PFSK-1 (cell line): ENCODE data around the gene FBLN1.

Experiments used
- FOXP2 ChIP-seq: optimal IDR thresholded peaks from 2 replicates; pipeline ENCODE3; 2011; ENCODE audit warnings: borderline replicate concordance, control low read depth, inconsistent platforms; ENCODE audit not compliant: insufficient read depth; ENCODE audit errors: extremely low read length, extremely low read depth
- POLR2AphosphoS5 ChIP-seq: IDR thresholded peaks from 2 replicates; pipeline ENCODE4 v1.6.1; 2012; ENCODE audit warnings: low read depth, mild to moderate bottlenecking, control low read depth, low read length, moderate library complexity
- SIN3A ChIP-seq: IDR thresholded peaks from 2 replicates; pipeline ENCODE4 v1.6.1; 2012; ENCODE audit warnings: mild to moderate bottlenecking, low read length, moderate library complexity, borderline replicate concordance; ENCODE audit not compliant: insufficient read depth
- TAF1 ChIP-seq: IDR thresholded peaks from 2 replicates; pipeline ENCODE4 v1.6.1; 2012; ENCODE audit warnings: low read length, control low read depth, borderline replicate concordance; ENCODE audit not compliant: insufficient read depth
- TF ChIP-seq, protein P1 (sequence below), 2 experiments: IDR thresholded peaks; 2 replicates each; pipeline versions ENCODE4 v1.6.1 to v1.8.0; 2011 to 2012; ENCODE audit warnings: low read depth in 2 of 2, low read length in 2 of 2, control low read depth in 1 of 2, inconsistent platforms in 1 of 2, mild to moderate bottlenecking in 1 of 2, moderate library complexity in 1 of 2; ENCODE audit not compliant: insufficient read depth in 1 of 2

FBLN1 gene

GRCh38 chr22:45534339-45535192 is 31.9 kb downstream of the FBLN1 start:
- TF ChIP-seq TAF1 (no peak), SIN3A (no peak), FOXP2 (no peak), POLR2AphosphoS5 (no peak)
- TF ChIP-seq, protein P1, sequence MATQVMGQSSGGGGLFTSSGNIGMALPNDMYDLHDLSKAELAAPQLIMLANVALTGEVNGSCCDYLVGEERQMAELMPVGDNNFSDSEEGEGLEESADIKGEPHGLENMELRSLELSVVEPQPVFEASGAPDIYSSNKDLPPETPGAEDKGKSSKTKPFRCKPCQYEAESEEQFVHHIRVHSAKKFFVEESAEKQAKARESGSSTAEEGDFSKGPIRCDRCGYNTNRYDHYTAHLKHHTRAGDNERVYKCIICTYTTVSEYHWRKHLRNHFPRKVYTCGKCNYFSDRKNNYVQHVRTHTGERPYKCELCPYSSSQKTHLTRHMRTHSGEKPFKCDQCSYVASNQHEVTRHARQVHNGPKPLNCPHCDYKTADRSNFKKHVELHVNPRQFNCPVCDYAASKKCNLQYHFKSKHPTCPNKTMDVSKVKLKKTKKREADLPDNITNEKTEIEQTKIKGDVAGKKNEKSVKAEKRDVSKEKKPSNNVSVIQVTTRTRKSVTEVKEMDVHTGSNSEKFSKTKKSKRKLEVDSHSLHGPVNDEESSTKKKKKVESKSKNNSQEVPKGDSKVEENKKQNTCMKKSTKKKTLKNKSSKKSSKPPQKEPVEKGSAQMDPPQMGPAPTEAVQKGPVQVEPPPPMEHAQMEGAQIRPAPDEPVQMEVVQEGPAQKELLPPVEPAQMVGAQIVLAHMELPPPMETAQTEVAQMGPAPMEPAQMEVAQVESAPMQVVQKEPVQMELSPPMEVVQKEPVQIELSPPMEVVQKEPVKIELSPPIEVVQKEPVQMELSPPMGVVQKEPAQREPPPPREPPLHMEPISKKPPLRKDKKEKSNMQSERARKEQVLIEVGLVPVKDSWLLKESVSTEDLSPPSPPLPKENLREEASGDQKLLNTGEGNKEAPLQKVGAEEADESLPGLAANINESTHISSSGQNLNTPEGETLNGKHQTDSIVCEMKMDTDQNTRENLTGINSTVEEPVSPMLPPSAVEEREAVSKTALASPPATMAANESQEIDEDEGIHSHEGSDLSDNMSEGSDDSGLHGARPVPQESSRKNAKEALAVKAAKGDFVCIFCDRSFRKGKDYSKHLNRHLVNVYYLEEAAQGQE (IDR thresholded peaks at IDR 0.05; ENCODE audit: insufficient read depth in 1 of 2, low read depth in 2 of 2, low read length in 2 of 2): no peak

DNA sequence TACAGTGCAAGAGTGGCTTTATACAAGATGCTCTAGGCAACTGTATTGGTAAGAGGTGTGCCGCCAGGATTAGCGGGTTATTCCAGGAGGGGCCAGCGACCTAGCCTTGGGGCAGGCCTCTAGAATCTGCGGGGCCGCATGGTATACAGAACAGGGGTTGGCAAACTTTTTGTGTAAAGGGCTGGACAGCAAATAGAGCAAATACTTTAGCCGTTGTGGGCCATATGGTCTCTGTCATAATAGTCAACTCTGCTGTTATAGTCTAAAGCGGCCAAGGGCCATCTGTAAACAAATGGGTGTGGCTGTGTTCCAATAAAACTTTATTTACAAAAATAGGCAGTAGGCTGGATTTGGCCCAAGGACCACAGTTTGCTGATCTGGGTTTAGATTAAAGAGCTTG is 32.6 kb downstream of the FBLN1 start:
- no peak for TF ChIP-seq FOXP2
- TF ChIP-seq TAF1: no peak
- TF ChIP-seq, protein P1 (IDR thresholded peaks at IDR 0.05; ENCODE audit: insufficient read depth in 1 of 2, low read depth in 2 of 2, low read length in 2 of 2): no peak
- TF ChIP-seq POLR2AphosphoS5: no peak
- TF ChIP-seq SIN3A: no peak

DNA sequence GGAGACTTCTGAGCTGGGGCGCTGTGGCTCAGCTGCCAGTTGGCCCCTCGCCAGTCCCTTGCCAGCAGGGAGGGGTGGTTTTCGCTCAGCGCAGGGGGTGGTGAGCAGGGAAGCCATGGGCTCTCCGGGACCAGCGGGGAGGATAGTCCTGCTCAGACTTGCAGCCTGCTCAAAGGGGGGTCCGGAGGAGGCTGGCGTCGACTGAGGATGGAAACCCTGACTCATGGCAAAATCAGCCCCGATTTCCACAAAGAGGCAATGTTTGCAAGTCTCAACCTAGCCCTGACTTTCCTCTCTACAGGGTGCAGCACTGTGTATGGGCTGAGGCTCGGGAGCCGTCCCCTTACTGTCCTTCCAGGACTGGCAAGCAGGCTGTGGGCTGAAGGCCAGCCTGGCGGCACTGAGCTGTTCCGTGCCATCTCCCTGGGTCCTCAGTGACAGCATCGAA is 35.1 kb downstream of the FBLN1 start:
- TF ChIP-seq SIN3A: no peak

GRCh38 chr22:45538281-45538680 is 35.6 kb downstream of the FBLN1 start:
- TF ChIP-seq, protein P1 (IDR thresholded peaks at IDR 0.05; ENCODE audit: insufficient read depth in 1 of 2, low read depth in 2 of 2, low read length in 2 of 2): no peak
- TF ChIP-seq POLR2AphosphoS5 (no peak), TAF1 (no peak), FOXP2 (no peak), SIN3A (no peak)

DNA sequence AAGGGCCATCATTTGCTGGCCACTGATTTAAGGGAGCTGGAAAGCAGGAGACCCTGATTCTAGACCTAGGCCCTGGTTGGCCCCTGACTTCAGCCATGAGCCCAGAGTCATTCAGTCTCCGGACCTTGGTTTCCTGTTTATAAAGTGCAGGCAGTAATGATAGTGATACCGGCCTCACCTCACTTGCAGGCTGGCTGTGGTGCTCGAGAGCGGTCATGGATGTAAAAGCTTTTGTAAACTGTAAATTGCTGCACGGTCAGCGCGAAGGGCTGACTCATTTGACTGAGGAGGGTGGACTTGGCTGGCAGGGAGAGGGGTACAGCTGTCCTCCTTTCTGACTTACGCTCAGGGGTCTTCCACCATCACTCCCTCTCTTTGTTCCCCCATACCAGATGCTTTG is 37.4 kb downstream of the FBLN1 start:
- TF ChIP-seq TAF1 (no peak), FOXP2 (no peak), POLR2AphosphoS5 (no peak), SIN3A (no peak)
- TF ChIP-seq, protein P1 (IDR thresholded peaks at IDR 0.05; ENCODE audit: insufficient read depth in 1 of 2, low read depth in 2 of 2, low read length in 2 of 2): no peak
